AG09319 (cell line): ENCODE results near the gene KIF26B.

Source experiments
- DNase-seq: peaks from one replicate; pipeline ENCODE4 v3.0.0-alpha.2; 2010; ENCODE audit warnings: low read depth; ENCODE audit errors: extremely low read depth
- TF ChIP-seq, protein P1 (sequence below): IDR thresholded peaks from 2 replicates; pipeline ENCODE4 v1.5.1; 2011; ENCODE audit warnings: low read depth, mild to moderate bottlenecking, inconsistent platforms, low read length, moderate library complexity

KIF26B gene

DNA sequence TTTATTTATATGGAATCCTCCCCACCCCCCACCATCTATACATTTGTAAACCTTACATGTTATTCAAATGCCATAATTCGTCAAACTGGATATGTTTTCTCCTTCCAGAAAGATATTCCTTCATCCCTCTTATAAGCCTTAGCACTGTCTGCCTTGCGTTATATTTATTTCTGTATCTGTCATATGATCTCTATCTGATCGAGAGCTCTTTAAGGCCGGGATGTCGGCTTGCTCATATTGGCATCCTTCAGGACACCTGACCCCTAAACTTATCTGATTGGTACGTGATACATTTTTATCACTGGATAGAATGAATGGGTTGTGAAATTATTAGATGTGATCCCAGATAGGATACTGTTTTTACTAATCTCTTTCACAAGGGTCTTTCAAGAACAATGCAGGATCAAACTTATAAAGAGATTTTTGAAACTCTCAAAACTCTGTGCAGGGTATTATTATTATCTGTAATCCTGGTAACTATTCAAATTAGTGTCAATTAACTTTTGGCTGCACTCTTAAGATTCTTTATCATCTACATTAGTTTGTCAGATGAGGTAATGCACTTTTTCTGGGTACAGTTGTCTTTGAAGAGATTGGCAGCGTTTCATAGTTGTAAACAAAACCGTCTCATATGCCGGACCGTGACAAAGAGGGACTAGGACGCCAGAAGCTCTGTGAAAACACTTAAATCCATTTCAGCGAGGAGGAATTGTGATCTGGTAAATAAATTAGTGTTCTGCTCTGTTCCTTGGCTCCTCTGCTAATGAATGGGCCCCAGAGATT, 152.0 kb downstream of the KIF26B start:
- DNase-seq: no peak

DNA sequence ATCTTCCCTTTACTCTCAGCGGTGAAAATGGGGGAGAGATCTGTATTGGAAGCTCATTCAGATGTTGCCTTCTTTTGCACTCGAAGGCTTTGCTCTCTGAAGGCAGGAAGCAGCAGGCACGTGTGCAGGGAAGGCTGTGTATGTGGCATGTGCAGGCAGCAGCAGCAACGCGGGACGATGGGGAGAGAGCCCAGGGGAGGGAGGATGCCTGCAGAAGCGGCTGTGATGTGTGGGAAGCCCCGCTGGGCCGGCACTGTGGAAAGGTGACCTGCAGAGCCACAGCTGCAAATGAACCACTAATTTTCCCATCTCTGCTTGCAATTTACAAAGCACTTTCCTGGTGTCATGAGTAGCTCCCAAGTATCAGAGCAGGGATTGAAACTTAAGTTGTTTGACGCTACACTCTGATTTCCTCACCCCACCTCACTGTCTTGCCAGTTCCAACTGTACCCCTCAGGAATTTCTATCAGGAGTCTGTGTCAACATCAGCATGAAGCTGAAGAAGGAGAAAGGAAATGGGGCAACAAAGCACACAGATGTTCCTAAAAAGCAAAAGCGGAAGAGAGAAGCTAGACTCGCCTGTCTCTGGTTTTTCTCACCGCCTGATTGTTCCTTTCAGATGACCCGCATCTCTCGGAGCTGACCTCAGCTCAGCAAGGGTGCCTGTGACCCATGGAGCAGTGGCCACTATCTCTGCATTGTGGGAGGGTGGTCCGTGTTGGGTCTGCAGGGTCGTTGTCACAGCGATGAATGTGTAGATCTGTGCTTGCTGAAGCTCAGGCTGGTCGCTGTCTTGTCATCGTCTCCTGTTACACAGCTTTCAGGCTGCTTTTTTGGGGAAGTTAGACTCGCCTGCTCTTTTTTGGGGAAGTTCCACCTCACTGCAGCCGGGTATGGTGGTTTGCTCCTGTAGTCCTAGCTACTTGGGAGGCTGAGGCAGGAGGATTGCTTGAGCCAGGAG, 156.1 kb downstream of the KIF26B start:
- no peak for DNase-seq

More for the DNA sequence above, 152.0 kb downstream of the KIF26B start:
- TF ChIP-seq, protein P1, sequence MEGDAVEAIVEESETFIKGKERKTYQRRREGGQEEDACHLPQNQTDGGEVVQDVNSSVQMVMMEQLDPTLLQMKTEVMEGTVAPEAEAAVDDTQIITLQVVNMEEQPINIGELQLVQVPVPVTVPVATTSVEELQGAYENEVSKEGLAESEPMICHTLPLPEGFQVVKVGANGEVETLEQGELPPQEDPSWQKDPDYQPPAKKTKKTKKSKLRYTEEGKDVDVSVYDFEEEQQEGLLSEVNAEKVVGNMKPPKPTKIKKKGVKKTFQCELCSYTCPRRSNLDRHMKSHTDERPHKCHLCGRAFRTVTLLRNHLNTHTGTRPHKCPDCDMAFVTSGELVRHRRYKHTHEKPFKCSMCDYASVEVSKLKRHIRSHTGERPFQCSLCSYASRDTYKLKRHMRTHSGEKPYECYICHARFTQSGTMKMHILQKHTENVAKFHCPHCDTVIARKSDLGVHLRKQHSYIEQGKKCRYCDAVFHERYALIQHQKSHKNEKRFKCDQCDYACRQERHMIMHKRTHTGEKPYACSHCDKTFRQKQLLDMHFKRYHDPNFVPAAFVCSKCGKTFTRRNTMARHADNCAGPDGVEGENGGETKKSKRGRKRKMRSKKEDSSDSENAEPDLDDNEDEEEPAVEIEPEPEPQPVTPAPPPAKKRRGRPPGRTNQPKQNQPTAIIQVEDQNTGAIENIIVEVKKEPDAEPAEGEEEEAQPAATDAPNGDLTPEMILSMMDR: no peak

DNA sequence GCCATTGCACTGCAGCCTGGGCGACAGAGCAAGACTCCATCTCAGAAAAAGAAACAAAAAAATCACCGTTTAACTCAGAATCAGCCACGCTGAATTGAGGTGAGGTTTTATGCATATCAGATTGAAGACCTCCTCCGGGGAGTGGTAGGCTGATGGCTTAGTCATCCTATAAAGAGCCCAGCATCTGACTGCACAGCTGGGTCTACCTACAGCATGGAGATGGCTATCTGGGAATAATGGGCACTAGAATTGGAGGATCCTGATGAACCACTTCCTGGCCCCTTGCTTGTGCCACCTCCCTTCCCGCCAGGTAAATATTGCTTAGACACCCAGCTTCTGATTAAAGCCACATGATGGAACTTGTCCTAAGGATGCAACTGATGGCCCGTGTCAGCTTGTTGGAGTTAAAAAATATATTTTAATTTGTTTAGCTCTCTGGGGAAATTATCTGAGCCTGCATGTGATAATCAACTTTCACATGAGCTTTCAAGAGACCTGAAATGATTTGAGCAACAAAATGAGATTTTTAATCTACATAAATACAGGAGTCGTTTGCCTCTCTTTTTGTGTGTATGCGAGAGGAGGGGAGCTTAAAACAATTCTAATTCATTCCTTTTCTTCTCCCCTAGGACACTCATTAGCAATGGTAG, 157.2 kb downstream of the KIF26B start:
- TF ChIP-seq, protein P1: no peak
- DNase-seq: no peak

More for the DNA sequence above, 156.1 kb downstream of the KIF26B start:
- TF ChIP-seq, protein P1: no peak

DNA sequence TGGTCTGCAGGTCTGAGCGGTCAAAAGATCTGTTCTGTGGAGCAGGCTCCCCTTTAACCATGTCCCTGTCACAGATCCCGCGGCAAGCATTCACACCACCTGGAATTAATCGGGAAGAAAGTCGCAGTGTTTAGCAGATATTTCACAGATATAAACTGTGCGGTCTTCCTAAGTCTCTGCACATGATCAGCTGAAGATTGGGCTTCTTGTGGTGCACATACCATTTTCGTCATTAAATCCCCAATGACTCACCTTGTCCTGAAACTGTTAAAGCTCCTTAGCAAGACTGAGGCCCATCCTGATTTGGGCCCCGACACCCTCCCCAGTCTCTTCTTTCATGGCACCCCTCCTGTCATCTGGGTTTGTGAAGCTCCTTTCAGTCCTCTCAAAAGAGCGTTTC, 158.8 kb downstream of the KIF26B start:
- DNase-seq: no peak
- TF ChIP-seq, protein P1: no peak

DNA sequence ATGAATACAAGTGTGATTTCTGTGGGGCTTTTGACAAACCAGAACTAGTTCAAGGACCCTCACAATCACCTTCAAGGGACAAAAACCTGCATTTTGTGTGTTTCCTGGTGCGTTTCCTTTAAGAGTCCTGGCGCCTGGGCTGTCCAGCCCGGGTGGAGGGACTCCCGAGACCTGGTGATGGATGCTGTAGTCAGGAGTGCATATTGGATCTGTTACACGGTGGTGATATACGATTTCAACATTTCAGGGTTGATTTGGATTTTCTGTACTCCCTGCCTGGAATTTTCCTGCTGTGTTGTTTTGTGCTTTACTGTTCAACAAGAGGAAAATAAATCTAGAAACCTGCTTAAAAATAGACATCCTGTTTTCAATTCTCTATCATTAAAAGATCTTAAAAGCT, 162.0 kb downstream of the KIF26B start:
- no peak for DNase-seq
- TF ChIP-seq, protein P1: no peak

DNA sequence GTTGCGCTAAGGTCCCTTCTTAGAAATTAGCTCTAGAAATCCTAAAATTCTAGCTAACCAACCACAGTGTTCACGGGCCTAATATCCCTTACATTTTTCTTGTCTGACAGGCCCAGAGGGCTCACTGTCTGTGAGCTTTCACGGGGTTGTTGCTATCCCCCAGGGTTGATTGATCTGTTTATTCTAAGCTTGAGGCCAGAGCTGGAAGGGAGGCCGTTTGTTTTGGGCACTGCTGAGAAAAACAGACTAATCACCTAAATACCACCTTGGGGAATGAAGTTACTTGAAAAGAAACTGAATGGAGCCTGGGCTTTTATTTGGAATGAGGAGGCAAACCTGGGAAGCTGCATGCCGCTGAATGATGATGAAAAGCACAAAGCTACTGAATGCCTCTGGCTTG, 162.4 kb downstream of the KIF26B start:
- TF ChIP-seq, protein P1: no peak
- no peak for DNase-seq

DNA sequence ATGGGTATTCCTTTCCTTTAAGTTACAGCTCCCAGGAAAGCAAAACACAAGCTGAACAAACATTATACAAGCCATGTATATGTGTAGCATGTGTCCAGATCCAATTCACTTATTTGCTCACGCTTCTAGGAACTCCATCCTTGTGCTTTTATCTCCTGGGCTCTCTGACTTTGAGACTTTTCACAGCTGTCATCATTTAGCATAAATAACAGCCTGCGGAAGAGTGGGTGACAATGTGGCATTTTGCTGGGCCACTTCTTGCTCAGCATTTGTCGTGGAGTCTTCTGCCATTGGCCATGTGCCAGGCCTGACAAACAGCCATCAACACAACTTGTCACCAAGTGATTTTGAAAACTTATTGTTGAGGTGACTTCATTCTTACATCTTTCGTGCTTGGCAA, 164.3 kb downstream of the KIF26B start:
- DNase-seq: no peak
- TF ChIP-seq, protein P1: no peak
